Loucy (cell line): Measurements from ENCODE around the gene SMIM35.

ENCODE experiments used
- EZH2phosphoT487 ChIP-seq: fragments of 200-600 bp; IDR thresholded peaks from 2 replicates; pipeline ENCODE4 v1.6.1; 2018; ENCODE audit warnings: antibody characterized with exemption, mild to moderate bottlenecking, moderate library complexity, borderline replicate concordance
- TF ChIP-seq, protein P1 (sequence below): fragments of 200-600 bp; sonication (generic); conservative IDR thresholded peaks from 2 replicates; pipeline ENCODE4 v1.5.1; 2014; ENCODE audit warnings: mild to moderate bottlenecking, antibody characterized with exemption, low read length

- TF ChIP-seq, protein P1, sequence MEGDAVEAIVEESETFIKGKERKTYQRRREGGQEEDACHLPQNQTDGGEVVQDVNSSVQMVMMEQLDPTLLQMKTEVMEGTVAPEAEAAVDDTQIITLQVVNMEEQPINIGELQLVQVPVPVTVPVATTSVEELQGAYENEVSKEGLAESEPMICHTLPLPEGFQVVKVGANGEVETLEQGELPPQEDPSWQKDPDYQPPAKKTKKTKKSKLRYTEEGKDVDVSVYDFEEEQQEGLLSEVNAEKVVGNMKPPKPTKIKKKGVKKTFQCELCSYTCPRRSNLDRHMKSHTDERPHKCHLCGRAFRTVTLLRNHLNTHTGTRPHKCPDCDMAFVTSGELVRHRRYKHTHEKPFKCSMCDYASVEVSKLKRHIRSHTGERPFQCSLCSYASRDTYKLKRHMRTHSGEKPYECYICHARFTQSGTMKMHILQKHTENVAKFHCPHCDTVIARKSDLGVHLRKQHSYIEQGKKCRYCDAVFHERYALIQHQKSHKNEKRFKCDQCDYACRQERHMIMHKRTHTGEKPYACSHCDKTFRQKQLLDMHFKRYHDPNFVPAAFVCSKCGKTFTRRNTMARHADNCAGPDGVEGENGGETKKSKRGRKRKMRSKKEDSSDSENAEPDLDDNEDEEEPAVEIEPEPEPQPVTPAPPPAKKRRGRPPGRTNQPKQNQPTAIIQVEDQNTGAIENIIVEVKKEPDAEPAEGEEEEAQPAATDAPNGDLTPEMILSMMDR, result no peak
- no peak for TF ChIP-seq EZH2phosphoT487
These were observed 117.4 kb downstream of the SMIM35 start for GRCh38 chr11:117969160-117969991.
